ENCODE measurements around the gene MACROD1.

Gene MACROD1, protein sequence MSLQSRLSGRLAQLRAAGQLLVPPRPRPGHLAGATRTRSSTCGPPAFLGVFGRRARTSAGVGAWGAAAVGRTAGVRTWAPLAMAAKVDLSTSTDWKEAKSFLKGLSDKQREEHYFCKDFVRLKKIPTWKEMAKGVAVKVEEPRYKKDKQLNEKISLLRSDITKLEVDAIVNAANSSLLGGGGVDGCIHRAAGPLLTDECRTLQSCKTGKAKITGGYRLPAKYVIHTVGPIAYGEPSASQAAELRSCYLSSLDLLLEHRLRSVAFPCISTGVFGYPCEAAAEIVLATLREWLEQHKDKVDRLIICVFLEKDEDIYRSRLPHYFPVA

DNA sequence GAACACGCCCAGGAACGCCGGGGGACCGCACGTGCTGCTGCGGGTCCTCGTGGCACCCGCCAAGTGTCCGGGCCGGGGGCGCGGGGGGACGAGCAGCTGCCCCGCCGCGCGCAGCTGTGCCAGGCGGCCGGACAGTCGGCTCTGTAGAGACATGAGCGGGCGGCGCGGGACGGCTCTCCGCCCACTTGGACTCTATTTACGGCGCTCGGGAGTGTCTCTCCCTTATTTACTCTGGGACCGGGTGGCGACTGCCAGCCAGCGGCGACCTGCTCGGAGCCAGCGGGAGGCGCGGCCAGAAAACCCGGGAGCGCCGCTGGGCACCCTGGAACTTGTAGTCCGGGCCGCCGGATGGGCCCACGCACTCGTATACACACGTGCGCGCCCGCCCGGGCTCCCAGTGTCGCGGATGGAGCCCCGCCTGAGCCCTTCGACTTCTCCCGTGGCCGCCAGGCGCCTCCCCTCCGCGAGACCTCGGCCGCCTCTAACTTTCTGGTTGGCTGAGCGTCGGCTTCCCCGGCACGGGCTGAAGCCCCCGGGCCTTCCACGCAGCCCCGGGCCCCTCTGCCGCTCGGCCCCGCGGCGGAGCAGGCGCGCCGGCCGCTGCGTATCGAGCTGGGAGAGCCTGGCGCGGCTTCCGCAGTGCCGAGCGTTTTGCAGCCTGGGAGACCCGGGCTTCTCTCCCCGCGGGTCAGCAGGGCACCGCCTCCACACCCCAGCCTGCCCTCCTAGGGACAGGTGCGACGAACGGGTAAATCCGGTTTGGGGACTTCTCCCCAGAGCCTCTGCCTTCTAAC lies at the start of gene MACROD1:
MACROD1 (minus strand) TSS at position 272 of the 794 bp plus-strand sequence; CDS start at position 153, 119 bp downstream.
- no peak for DNase-seq

DNA sequence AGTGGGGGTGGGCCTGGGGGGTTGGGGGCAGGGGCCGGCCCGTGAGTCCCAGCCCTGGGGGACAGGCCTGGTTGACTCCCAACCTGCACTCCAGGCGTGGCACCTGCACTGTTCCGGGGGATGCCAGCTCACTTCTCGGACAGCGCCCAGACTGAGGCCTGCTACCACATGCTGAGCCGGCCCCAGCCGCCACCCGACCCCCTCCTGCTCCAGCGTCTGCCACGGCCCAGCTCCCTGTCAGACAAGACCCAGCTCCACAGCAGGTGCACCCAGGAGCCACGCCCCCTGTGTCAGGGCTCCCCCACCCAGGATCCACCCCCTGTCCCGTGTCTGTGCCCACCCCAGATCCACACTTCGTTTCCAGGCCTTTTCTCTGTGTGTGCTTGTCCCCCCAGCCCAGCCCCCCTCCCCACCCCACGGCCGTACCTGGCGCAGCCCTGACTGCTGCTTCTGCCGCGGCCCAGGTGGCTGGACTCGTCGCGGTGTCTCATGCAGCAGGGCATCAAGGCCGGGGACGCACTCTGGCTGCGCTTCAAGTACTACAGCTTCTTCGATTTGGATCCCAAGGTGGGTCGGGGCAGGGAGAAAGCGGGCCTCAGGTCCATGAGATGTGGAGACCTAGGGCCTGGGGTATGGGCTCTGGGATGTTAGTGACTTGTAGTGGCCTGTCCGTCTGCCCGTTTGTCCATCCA lies 45.4 kb upstream of the MACROD1 start:
- DNase-seq: no peak

DNA sequence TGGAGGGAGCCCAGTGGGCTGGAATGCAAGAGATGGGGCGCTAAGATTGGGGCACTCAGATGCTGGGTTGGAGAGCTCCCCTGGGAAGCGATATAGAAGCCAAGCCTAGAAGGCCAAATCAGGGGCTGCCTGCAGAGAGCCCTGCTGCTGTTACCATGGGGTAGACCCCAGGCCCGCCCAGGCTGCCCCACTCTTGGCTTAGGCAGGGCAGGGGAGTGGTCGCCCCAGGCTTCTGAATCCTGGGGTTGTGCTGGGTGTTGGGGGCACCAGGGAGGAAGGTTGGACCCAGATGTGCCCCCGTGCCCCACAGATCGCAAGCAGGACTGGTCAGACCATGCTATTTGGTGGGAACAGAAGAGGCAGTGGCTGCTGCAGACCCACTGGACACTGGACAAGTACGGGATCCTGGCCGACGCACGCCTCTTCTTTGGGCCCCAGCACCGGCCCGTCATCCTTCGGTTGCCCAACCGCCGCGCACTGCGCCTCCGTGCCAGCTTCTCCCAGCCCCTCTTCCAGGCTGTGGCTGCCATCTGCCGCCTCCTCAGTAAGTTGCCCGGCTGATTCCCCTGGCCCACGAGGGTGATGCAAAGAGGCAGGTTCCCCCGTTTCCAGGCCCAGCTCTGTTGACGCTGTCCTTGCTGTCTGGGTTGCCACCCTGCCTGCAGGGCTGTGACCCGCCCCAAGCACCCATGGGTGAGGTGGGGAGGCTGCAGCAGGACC lies 44.5 kb upstream of the MACROD1 start:
- DNase-seq: no peak

DNA sequence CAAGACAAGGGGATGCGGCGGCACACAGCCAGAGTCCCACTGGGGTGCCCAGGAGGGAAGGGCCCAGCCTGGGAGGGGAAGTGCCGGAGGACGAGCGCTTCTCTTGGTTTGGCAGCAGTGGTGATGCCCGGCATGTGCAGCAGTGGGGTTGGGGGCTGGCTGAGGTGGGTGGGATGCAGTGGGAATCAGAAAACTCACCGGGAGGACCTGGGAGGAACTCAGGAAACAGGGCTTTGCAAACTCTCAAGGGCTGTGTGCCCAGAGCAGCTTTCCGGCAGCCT lies 43.6 kb upstream of the MACROD1 start:
- no peak for DNase-seq

DNA sequence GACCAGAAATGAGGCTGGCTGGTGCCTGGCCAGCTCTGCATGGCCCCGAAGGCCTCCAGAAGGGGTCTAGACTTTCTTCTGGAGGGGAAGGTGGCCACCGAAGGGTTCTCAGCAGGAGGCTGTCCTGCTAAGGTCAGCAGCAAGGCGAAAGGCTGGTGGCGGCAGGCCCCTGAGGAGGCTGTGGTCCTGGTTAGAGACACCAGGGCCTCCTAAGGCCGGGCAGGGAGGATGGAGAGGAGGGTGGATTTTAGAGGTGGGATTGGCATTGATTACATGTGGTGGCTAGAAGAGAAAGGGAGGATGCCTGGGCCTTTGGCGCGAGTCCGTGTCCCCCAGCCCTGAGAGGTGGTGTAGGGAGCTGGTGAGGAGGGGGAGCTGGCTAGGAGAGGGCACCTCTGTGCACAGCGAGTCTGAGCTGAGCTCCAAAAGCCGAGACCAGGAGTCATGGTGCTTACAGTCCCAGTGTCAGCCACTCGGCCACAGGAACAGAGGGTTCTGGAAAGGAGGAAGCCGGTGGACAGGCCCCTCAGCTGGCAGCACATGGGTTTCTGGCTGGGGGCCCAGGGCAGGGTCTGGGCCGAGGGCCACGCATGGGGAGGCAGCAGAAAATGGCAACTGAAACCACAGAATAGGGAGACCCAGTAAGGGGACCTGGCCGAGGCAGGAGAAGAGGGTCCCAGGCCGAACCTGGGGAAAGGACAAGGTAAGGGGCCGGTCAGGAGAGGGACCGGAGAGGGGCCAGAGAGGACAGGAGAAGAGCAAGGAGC lies 43.1 kb upstream of the MACROD1 start:
- DNase-seq: no peak

DNA sequence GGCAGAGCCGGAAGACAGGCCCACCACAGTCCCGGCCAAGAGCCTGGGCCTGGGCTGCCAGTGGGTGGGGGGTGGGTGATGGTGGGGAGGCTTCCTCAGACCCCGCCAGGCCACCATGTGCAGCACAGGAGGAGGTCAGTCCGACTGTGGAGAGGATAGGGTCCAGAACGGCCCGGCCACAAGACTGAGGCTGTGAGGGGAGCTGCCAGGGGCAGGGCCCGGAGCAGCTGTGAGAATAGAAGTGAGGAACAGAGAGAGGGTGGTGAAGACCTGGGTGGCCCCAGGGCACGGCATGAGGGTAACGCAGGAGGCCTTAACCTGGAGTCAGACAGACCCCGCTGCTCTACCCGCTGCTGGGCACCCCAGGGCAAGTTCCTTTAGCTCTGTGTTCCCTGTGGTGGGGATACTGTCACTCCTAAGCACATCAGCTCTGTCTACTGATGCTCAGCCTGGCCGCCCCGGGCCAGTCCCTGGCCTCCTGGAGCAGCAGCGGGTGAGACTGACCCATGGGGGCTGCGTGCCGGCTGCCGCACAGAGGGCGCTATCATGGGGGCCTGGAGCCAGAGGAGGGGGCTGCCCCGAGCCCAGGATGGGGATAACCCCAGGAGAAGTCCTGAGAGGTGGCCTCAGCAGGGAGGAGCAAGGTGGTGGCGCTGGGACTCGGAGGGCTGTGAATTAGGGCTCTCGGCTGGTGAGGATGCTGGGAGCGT lies 42.3 kb upstream of the MACROD1 start:
- no peak for DNase-seq

DNA sequence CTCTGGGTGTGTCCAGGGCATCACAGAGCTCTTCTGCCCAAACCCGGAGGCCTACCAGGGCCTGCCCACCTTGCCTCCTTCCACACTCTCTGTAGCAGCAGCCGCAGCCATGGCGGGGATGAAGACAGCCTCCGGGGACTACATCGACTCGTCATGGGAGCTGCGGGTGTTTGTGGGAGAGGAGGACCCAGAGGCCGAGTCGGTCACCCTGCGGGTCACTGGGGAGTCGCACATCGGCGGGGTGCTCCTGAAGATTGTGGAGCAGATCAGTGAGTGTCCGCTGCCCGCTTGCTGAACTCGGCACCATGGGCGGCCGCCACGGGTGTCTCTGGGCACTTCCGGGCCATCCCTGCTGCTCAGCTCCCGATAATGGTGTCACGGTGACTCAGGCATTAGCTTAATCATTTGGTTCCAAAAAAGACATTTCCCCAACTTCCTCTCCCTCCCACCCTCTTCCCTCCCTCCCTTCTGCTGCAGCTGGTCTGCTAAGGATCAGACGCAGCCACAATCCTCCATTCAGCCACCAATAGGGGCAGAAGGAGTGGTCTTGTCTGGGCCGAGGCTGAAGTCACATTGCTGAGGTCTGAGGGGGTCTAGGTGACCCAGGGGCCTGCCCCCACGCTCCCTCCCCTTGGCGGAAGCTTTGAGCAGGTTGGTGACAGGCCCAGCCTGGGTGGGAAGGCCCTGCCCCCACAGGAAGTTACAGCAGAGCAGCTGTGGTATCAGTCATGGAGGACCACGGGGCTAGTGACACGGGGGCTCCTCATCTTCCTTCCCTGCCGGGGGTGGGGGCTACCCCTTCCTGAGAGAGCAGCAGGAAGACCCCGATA lies 41.6 kb upstream of the MACROD1 start:
- DNase-seq: no peak

DNA sequence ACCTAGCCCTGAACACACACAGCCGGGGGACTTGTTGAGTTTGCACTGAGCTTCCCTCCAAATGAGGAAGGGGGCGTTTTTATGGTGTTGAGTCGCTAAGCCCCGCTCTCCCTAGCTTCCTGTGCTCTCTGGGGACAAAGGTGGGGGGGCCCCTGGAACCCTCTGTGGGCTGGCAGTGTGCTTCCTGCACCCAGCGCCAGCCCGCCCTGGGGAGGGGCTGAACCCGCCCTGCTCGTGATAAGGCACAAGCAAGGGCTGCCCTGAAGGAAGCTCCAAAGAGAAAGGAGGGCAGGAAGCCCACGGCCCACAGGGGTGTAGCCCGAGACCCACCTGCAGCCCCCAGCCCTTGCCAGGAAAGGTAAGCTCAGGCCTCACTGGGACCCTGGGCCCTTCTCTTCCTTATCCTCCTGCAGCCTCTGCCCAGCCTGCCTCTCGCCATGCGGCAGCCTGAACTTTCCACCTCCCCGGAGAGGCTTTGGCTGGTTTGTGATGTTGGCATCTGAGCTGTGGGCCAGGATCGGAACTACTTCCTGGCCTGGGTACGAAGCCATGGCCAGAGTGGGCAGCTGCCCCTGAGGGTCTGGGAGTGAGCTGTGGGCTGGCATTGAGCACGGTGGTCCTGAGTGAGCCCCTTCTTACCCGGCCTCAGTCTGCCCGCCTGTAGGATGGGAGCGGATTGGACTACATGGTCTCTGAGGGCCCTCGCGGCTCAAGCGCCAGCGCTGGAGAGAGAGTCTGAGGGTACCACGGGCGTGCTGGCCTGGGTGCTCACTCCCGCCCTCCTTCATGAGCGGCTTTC lies 40.7 kb upstream of the MACROD1 start, which contains the start of gene FERMT3:
FERMT3 (plus strand) TSS at position 265 of the 799 bp plus-strand sequence. CDS start 644 bp downstream, outside the sequence.
- DNase-seq: no peak

DNA sequence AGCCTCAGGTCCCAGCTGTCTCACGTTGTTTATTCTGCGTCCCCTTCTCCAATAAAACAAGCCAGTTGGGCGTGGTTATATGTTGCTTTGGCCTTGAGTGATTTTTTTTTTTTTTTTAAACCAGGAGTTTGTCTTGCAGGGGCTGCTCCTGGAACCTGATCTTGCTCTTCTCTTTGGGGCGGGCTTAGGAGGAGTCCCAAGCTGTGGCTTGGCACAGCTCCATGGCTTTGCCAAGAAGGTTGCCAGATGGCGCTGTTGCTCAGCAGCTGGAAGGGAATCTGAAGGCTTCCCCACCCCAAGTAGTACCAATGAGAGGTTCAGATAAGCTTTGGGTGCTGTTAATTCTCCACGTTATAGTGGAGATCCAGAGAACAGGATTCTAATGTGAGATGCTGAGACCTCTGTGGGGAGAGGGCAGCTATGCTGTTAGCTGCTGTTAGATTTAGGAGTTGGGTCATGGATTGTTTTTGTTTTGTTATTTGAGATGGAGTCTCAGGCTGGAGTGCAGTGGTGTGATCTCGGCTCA lies 38.6 kb upstream of the MACROD1 start:
- no peak for DNase-seq

DNA sequence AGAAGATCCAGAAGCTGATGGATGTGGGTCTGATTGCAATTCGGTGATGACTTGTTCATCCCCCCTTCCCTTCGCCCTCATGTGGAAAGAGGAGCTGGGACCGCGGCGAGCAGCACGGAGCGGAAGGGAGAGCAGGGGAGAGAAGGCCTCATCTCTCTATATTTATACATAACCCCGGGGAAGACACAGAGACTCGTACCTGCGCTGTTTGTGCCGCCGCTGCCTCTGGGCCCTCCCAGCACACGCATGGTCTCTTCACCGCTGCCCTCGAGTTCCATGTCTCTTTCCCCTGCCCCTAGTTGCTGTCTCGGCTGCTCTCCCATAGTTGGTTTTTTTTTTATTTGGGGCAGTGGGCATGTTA lies 38.1 kb upstream of the MACROD1 start:
- no peak for DNase-seq

DNA sequence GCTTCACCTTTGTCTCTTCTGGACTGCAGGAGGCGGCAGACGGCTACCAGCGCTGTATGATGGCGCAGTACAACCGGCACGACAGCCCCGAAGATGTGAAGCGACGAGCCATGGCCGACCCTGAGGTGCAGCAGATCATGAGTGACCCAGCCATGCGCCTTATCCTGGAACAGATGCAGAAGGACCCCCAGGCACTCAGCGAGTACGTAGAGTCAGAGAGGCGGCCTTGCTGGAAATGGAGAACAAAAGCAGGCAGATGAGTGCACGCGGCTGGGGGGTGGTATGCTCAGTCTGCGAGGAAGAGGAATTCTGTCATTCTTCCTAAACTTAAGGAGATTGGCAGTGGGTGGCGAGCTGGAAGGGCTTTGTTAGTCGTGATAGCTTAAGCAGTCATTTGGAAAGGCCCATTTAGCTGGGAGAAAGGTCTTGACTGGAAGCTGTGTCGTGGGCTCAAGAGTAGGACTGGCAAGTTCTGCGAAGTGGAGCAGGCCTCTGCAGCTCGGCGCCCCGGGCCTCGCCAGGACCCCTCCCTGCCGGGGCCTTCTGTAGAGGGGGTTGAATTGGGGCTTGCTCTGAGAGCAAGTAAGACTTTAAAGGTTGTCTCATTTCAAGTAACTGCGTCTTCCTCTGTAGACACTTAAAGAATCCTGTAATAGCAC lies 37.6 kb upstream of the MACROD1 start:
- DNase-seq: no peak

DNA sequence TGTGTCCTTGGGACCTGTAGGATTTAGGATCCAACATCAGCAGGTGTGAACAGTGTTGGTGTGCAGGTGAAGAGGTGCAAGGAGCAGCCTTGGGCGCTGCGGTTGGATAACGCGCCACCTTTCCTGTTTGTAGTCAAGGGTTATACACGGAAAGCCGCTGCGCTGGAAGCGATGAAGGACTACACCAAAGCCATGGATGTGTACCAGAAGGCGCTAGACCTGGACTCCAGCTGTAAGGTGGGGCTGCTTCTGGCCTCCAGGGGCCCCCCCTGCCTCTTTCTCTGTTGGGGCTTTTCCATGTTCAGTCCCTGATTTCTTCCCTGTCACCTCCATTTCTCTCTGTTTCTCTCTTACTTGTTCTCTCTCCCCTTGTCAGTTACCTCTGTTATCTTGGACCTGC lies 37.1 kb upstream of the MACROD1 start:
- no peak for DNase-seq

DNA sequence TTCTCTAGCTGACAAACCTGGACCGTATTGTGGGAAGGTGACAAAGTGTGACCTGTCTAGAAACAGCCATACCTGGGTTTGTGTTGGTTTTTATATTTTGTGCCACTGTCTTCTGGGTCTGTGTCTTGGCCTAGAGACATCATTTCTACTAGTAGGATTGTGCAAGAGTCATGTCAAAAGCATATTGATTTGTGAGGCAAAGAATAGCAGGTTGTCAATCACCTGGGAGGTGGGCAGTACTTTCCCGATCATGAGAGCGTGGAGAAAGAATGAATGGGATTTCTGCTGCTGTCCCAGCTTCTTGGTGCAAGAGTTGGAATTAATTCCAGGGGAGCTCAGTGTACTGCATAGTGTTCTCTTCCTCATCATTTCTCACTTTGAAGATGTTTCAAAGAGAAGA lies 35.6 kb upstream of the MACROD1 start:
- DNase-seq: no peak

DNA sequence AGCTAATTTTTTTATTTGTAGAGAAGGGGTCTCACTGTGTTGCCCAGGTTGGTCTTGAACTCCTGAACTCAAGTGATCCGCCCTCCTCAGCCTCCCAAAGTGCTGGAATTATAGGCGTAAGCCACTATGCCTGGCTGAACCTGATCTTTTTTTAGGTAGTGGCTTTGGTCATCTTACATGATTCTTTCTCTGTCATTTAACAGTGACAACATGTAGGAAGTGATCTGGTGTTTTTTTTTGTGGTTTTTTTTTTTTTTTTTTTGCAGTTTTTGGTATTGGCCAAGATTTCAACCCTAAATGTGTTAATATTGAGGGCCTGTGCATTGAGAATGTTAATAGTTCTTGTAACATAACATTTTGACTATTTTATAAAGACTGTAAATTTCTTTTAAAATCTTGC lies 32.6 kb upstream of the MACROD1 start:
- no peak for DNase-seq

DNA sequence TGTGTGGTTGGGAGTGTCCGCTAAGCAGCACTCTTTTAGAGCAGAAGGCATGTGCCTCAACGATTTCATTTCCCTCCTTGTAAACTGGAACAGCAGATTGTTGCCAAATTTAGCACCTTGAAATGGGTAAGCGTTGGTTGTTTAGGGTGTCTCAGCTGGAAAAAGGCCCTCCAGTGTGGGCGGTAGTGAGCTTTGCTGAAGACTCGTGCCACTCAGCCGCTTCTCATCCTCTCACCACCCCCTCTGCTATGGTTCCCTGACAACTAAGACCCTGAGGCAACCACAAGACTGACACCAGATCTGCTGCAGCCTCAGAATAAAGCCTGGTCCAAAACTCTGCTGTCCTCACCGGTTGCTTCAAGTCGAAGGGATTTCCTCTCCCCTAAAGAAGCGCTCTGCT lies 30.7 kb upstream of the MACROD1 start:
- DNase-seq: no peak

DNA sequence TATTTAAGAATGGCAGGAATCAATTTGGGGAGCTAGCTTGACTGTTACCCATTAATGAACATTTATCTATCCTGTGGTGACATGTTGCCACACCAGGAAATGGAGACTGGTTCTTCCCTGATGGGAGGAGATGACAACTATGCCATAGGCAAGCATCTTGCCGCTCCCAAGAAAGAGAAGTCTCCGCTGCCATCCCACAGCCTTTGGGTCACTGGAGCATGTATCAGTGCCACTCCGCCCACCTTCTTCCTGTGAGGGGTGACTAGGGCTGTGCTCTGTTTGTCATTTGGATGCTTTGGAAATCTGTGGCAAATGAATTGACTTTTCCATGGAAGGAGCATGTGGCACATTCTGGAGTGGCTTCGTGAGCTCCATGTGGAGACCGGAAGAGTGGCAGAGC lies 26.5 kb upstream of the MACROD1 start:
- no peak for DNase-seq

DNA sequence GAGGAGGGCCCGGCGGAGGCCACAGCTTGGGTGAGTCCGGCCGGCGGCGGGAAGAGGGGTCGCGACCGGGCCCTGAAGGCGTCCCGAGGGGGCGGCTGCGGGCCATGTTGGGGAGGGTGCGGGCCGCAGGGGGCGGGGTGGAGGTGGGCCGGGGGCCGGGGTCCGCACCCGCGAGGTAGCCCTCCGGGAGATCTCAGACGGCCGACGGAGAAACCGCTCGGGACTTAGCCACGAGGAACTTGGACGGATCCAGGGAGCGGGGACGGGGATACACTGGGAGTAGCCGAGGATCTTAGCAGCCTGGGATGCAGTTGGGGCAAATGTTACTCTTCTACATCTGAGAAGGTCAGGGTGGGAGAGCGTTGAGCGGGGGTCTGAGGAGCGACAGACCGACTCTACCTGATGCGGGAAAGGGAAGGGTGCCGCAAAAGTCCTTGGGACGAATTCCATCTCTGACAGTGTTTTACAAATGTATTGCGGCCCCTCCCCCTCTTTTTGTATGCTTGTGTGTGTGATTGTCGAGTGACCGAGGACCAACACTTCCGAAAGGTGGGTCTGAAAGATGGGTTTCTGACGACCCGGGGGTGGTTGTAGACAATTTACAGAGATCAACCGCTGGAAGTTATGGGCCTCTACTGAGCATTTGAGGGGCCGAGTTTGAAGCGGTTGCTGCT lies 20.7 kb upstream of the MACROD1 start:
- DNase-seq: no peak

DNA sequence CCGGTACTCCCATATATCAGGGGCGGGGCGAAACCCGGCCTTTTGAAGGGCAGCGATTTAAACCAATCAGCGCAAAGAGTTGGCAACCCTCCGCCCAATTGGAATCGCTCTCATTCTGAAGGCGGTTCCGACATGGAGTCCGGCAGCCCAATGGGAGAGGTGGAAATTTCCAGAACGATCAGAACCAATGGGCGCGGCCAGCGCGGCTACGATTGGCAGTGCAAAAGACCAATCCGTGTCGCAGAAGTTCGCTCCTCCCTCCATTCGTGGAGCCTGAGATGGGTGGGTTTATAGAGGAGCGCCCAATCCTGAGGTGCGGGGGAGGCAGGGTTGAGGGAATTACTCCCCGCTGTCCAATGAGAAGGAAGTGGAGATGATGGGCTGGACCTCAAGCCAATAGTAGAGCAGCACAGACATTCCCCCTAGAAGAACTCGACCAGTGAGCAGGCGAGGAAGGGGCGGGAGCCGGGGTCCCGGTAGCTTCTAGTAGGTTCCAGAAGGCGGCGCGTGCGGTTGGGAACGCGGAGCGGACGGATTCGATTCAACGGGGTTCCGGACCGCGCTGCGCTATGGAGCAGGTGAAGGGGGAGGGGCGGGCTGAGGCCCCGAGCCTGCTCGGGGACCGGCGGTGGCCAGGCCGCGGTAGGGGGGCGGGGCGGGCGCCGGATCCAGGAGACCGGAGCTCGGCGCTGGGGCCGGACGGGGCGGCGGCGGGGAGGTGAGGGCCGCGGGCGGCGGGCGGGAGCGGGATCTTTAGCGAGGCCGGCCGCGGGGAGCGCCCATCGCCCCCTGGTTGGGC lies 20.0 kb upstream of the MACROD1 start, which contains the start of gene STIP1:
STIP1 (plus strand) TSS at position 479 of the 799 bp plus-strand sequence; CDS start at position 570, 91 bp downstream.
- peak; percentile 86 for DNase-seq

All from cortex of kidney (tissue), 1 donor.